GM18867 (cell line): Measurements from ENCODE around the gene SEPTIN12.
"Not testable (repeated sequence)": the region's sequence is repeated elsewhere in the genome, so short reads cannot be mapped to it uniquely, and the experiment has no call there.

Experiments
- ATAC-seq: cut with Tn5 transposase; IDR thresholded peaks from one replicate; pipeline ENCODE4 v1.9.1; 2021; ENCODE audit warnings: mild to moderate bottlenecking, moderate library complexity; ENCODE audit not compliant: unreplicated experiment

SEPTIN12 gene

DNA sequence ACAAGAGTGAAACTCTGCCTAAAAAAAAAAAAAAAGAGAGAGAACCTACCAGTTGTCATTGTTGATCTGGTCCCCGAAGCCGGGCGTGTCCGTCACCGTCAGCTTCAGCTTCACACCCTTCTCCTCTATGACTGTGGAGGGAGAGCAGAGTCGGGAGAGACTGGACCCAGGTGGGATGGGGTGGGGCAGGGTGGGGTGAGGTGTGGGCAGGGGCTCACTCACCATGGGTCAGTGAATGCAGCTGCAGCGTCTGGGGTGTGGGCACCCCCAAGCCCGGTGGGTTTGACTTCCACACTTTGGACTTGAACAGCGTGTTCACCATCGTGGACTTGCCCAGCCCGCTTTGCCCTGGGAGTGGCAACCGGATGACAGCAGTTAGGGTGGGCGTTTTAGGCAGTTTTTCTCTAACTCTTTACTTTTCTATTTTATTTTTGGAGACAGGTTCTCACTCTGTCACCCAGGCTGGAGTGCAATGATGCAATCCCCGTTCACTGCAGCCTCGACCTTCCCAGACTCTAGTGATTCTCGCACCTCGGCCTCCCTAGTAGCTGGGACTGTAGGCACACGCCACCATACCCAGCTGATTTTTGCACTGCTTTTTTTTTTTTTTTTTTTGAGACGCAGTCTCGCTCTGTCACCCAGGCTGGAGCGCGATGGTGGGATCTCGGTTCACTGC is 2.2 kb downstream of the SEPTIN12 start:
- ATAC-seq: no peak

GRCh38 chr16:4784444-4784987 is 3.6 kb downstream of the SEPTIN12 start:
- ATAC-seq: not testable (repeated sequence)

DNA sequence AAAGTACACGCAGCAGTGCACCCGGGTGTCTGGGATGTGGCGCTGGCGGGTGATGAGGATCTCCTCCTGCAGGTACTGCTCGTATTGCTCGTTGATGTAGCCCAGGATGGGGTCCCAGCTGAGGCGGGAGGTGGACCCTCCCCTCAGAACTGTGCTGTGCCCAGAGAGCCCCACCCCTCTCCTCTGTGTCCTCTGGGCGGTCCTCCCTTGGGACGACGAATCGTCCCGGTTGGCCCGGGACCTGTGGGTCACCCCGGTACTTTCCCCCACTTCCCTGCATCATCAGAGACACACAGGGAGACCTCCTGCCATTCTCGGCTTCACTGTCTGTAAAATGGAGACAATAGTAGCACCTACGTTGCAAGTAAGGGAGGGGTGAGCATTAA is 4.2 kb downstream of the SEPTIN12 start:
- no peak for ATAC-seq

- no peak for ATAC-seq
These were observed 4.7 kb downstream of the SEPTIN12 start for GRCh38 chr16:4783251-4783950.

- no peak for ATAC-seq
These were observed 7.9 kb downstream of the SEPTIN12 start for GRCh38 chr16:4780235-4780634.

- ATAC-seq: no peak
These were observed 10.1 kb downstream of the SEPTIN12 start for GRCh38 chr16:4778050-4778392.

- no peak for ATAC-seq
These were observed 10.7 kb downstream of the SEPTIN12 start for GRCh38 chr16:4777339-4778049.

DNA sequence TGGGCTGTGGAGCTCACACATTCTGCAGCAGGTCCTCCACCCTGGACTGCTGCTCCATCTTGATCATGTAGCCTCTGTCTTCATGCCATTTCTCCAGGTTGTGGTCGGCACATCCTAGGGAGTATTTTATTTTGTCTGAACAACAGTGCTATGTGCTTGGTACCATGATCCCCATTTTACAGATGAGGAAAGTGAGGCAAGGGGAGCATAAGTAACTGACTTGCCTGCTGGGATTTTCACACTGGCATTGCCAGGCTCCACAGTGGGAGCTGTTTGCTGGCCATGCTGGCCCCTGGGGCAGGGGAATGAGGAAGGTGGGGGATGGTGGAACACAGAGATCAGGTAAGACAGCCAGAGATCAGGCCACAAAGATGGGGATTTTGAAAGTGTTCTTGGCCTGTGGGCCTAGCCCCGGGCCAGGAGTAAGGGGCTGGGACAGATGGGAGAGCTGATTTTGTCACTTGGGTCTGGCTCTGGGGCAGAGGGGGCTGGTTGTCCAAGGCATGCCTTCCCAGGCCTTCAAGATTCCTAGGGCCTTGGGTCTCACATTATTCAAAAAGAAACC is 11.9 kb downstream of the SEPTIN12 start:
- ATAC-seq: no peak

- no peak for ATAC-seq
These were observed 13.1 kb downstream of the SEPTIN12 start for GRCh38 chr16:4775005-4775404.

DNA sequence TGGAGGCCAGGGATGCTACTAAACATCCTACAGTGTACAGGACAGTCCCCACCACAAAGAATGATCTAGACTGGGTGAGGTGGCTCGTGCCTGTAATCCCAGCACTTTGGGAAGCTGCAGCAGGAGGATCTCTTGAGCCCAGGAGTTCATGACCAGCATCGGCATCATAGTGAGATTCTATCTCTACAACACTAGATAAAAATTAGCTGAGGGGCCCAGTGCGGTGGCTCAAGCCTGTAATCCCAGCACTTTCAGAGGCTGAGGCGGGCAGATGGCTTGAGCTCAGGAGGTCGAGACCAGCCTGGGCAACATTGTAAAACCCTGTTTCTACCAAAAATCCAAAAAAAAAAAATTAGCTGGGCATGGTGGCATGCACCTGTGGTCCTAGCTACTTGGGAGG is 15.8 kb downstream of the SEPTIN12 start:
- ATAC-seq: no peak

- ATAC-seq: no peak
These were observed 16.5 kb downstream of the SEPTIN12 start for GRCh38 chr16:4771646-4772045.

- ATAC-seq: no peak
These were observed 18.9 kb downstream of the SEPTIN12 start for GRCh38 chr16:4769306-4769638.

- peak; percentile 63 for ATAC-seq
These were observed 19.4 kb downstream of the SEPTIN12 start for GRCh38 chr16:4768549-4769305.

DNA sequence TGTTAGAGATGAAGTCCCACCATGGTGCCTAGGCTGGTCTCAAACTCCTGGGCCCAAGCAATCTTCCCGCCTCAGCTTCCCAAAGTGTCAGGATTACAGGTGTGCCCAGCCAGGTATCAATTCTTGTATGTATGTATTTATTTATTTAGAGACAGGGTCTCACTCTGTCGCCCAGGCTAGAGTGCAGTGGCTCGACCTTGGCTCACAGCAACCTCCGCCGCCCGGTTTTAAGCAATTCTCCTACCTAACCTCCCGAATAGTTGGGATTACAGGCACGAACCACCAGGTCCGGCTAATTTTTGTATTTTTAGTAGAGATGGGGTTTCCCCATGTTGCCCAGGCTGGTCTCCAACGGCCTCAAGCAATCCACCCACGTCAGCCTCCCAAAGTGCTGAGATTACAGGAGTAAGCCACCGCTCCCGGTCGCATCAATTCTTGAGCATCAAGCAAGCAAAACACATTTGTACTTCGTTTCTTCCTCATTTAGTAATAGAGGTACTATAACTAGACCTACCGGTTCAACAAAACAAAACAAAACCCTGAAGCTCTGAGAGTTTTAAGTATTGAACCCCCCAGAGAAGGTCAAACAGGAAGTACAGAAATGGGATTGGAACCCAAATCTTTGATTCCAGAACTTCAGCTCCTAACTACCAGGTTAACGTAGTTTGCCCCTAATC is 20.1 kb downstream of the SEPTIN12 start:
- ATAC-seq: no peak

- peak; percentile 85 for ATAC-seq
These were observed 21.1 kb downstream of the SEPTIN12 start, which contains the start of gene ZNF500 for GRCh38 chr16:4766875-4767628. Gene ZNF500, minus strand, starts transcription at chr16:4767162. Its CDS starts 1,184 bp downstream, at chr16:4765978.

- ATAC-seq: no peak
These were observed 22.4 kb downstream of the SEPTIN12 start for GRCh38 chr16:4765511-4766474.

DNA sequence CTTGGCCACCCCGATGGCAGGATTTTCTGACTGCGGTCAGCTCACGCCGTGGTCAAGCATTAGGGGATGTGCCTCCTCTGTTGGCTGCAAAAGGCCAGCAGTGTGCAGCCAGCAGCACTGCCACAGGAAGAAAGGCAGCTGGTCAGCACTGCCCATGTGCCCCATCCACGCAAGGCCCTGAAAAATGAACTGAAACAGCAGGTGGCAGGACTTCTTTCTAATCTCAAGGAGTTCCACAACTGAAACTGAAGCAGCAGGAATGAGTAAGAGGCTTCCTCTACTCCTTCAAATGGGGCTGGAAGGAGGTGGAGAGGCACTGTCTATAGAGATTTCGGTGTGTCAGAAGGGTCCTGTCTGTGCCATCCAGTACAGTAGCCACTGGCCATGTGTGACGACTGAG is 24.4 kb downstream of the SEPTIN12 start:
- no peak for ATAC-seq

DNA sequence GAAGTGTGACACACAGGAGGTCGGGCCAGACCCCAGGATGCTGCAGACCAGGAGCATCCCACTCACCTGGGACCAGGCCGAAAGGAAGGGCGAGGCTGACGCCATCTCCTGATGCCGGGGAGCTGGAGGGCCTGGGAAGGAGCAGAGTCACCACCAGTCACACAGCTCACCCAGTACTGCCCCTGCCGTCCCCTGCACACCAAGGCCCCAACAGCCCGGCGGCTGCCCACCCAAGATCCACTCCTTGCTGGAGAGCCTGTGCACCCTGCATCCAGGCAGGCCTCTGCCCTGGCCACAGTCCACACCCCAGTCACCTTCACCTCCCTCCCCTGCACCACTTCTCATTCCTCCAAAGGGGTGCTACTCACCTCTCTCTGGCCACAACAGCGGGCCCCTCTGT is 25.9 kb downstream of the SEPTIN12 start:
- no peak for ATAC-seq
